ENCODE results near the gene PGAM5. TPM values are rescaled to one million over a fixed set of nuclear protein-coding genes. Genes with fewer than 3 reads are reported as not detected.

PGAM5 gene
- total and polyA plus RNA-seq, 2 of the 13 experiments (the other 11 are each of a cell fraction or from before 2014, with no cell fraction given) = 18.0 to 77.9 TPM

DNA sequence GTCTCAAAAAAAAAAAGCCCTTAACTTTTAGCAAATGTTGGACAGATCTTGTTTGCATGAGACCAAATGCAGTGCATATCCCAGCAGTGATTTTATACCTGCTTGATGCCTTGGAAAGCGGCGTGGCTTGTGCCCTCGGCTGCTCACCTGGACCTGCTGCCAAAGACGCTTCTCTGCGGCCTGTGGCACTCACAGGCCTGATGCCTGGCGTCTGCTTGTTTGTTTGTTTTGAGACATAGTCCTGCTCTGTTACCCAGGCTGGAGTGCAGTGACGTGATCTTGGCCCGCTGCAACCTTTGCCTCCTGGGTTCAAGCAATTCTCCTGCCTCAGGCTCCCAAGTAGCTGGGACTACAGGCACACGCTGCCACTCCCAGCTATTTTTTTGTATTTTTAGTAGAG, 5.2 kb downstream of the PGAM5 start:
- FAIRE-seq (no peak), ATAC-seq (no peak), DNase-seq (ENCODE audit: low spot score) (no peak)
- TF ChIP-seq, protein P1, sequence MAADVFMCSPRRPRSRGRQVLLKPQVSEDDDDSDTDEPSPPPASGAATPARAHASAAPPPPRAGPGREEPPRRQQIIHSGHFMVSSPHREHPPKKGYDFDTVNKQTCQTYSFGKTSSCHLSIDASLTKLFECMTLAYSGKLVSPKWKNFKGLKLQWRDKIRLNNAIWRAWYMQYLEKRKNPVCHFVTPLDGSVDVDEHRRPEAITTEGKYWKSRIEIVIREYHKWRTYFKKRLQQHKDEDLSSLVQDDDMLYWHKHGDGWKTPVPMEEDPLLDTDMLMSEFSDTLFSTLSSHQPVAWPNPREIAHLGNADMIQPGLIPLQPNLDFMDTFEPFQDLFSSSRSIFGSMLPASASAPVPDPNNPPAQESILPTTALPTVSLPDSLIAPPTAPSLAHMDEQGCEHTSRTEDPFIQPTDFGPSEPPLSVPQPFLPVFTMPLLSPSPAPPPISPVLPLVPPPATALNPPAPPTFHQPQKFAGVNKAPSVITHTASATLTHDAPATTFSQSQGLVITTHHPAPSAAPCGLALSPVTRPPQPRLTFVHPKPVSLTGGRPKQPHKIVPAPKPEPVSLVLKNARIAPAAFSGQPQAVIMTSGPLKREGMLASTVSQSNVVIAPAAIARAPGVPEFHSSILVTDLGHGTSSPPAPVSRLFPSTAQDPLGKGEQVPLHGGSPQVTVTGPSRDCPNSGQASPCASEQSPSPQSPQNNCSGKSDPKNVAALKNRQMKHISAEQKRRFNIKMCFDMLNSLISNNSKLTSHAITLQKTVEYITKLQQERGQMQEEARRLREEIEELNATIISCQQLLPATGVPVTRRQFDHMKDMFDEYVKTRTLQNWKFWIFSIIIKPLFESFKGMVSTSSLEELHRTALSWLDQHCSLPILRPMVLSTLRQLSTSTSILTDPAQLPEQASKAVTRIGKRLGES (CRISPR knock-in tag; IDR thresholded peaks at IDR 0.05; ENCODE audit: borderline replicate concordance) = no peak
- TF ChIP-seq HOXD1 (CRISPR knock-in tag; IDR thresholded peaks at IDR 0.05) (no peak), MXD4 (CRISPR knock-in tag; IDR thresholded peaks at IDR 0.05) (no peak), POLR2A (IDR thresholded peaks at IDR 0.05; ENCODE audit: insufficient read depth in 1 of 2, low read depth in 2 of 2, low read length in 2 of 2) (no peak), MIER3 (CRISPR knock-in tag; IDR thresholded peaks at IDR 0.05; ENCODE audit: borderline replicate concordance) (no peak)
- Histone ChIP-seq H3K4me2 (ENCODE audit: low read depth, low read length) (no peak overlapping the region), H3K9me3 (ENCODE audit: low read length) (no peaks in the 10 kb centered on the region), H3K4me1 (ENCODE audit: insufficient read depth, low read length) (peaks cover 13% of the 10 kb centered on the region), H3K9ac (ENCODE audit: insufficient read depth, low read depth, low read length) (no peak overlapping the region), H4K20me1 (ENCODE audit: insufficient read depth, low read length) (no peaks in the 10 kb centered on the region), H3K27ac (ENCODE audit: extremely low read length, insufficient read depth, low read length) (no peak overlapping the region), H2AFZ (ENCODE audit: low read length) (no peak overlapping the region), H3K4me3 (replicated peaks in 1 of 3; ENCODE audit: insufficient read depth in 1 of 3, low read depth in 2 of 3, low read length in 3 of 3) (no peak overlapping the region), H3K79me2 (ENCODE audit: insufficient read depth, low read length) (peaks cover 31% of the 10 kb centered on the region), H3K36me3 (replicated peaks in 1 of 2; ENCODE audit: control insufficient read depth in 1 of 2, insufficient read depth in 2 of 2, low read length in 2 of 2) (peaks cover 18 to 47% of the 10 kb centered on the region in 2 experiments), H3K27me3 (ENCODE audit: control insufficient read depth in 1 of 2, insufficient read depth in 2 of 2, low read length in 2 of 2) (no peaks in the 10 kb centered on the region)
- in situ Hi-C loops (cut with HindIII; ENCODE audit: extremely low pct_ligation_motif_present, low pct_unique_long_range_greater_than_20kb) = no loop called here
- ChIA-PET POLR2A (no interaction called here), CTCF (ENCODE audit: low intra/inter-chr PET ratio, low total read pairs) (no interaction called here)
- no TSS peak for BruUV-seq (replicated peaks)
- 97% methylated on average over 9 of the region's 9 CpGs for WGBS (ENCODE audit: low lambda C conversion rate)
- intact Hi-C loops (cut with micrococcal nuclease; ENCODE audit: unreplicated experiment) = no loop called here

DNA sequence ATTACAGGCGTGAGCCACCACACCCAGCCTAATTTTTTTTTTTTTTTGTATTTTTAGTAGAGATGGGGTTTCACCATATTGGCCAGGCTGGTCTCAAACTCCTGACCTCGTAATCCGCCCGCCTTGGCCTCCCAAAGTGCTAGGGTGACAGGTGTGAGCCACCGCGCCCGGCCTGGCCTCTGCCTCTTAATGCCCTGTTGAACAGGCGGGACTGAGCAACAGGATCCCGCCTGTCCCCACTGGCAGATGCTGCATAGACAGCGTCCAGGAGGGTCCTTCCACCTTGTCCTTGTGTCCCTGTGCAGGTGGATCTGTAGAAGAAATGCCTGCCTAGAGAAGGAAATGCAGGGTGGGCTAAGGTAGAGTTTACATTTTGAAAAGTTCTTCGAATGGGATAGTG, 5.7 kb downstream of the PGAM5 start:
- Histone ChIP-seq H3K4me1 (ENCODE audit: insufficient read depth, low read length) (peaks cover 13% of the 10 kb centered on the region), H3K9ac (ENCODE audit: insufficient read depth, low read depth, low read length) (no peak overlapping the region), H3K79me2 (ENCODE audit: insufficient read depth, low read length) (peaks cover 26% of the 10 kb centered on the region), H3K27me3 (ENCODE audit: control insufficient read depth in 1 of 2, insufficient read depth in 2 of 2, low read length in 2 of 2) (no peaks in the 10 kb centered on the region), H3K36me3 (replicated peaks in 1 of 2; ENCODE audit: control insufficient read depth in 1 of 2, insufficient read depth in 2 of 2, low read length in 2 of 2) (peaks cover 20 to 52% of the 10 kb centered on the region in 2 experiments), H4K20me1 (ENCODE audit: insufficient read depth, low read length) (no peaks in the 10 kb centered on the region), H3K27ac (ENCODE audit: extremely low read length, insufficient read depth, low read length) (no peak overlapping the region), H3K9me3 (ENCODE audit: low read length) (no peaks in the 10 kb centered on the region), H2AFZ (ENCODE audit: low read length) (no peak overlapping the region), H3K4me3 (replicated peaks in 1 of 3; ENCODE audit: insufficient read depth in 1 of 3, low read depth in 2 of 3, low read length in 3 of 3) (no peak overlapping the region), H3K4me2 (ENCODE audit: low read depth, low read length) (no peak overlapping the region)
- no TSS peak for BruUV-seq (replicated peaks)
- in situ Hi-C loops (cut with HindIII; ENCODE audit: extremely low pct_ligation_motif_present, low pct_unique_long_range_greater_than_20kb) (no loop called here), intact Hi-C loops (cut with micrococcal nuclease; ENCODE audit: unreplicated experiment) (no loop called here)
- ChIA-PET CTCF (ENCODE audit: low intra/inter-chr PET ratio, low total read pairs) (no interaction called here), POLR2A (no interaction called here)
- 93% methylated on average over 11 of the region's 11 CpGs for WGBS (ENCODE audit: low lambda C conversion rate)
- FAIRE-seq (no peak), ATAC-seq (no peak), DNase-seq (ENCODE audit: low spot score) (no peak)
- TF ChIP-seq, protein P2, sequence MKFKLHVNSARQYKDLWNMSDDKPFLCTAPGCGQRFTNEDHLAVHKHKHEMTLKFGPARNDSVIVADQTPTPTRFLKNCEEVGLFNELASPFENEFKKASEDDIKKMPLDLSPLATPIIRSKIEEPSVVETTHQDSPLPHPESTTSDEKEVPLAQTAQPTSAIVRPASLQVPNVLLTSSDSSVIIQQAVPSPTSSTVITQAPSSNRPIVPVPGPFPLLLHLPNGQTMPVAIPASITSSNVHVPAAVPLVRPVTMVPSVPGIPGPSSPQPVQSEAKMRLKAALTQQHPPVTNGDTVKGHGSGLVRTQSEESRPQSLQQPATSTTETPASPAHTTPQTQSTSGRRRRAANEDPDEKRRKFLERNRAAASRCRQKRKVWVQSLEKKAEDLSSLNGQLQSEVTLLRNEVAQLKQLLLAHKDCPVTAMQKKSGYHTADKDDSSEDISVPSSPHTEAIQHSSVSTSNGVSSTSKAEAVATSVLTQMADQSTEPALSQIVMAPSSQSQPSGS (CRISPR knock-in tag; IDR thresholded peaks at IDR 0.05) = no peak
- TF ChIP-seq KLF6 (CRISPR knock-in tag; IDR thresholded peaks at IDR 0.05) (no peak), ZNF790 (CRISPR knock-in tag; IDR thresholded peaks at IDR 0.05; ENCODE audit: borderline replicate concordance) (no peak), CHD2 (IDR thresholded peaks at IDR 0.05; ENCODE audit: low read depth, low read length) (no peak), KDM5A (IDR thresholded peaks at IDR 0.05; ENCODE audit: borderline replicate concordance, low read length) (no peak), HNRNPLL (IDR thresholded peaks at IDR 0.05; ENCODE audit: low read depth, low read length, poor library complexity, severe bottlenecking) (no peak)
- TF ChIP-seq, protein P3, sequence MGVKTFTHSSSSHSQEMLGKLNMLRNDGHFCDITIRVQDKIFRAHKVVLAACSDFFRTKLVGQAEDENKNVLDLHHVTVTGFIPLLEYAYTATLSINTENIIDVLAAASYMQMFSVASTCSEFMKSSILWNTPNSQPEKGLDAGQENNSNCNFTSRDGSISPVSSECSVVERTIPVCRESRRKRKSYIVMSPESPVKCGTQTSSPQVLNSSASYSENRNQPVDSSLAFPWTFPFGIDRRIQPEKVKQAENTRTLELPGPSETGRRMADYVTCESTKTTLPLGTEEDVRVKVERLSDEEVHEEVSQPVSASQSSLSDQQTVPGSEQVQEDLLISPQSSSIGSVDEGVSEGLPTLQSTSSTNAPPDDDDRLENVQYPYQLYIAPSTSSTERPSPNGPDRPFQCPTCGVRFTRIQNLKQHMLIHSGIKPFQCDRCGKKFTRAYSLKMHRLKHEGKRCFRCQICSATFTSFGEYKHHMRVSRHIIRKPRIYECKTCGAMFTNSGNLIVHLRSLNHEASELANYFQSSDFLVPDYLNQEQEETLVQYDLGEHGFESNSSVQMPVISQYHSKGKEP (CRISPR knock-in tag; IDR thresholded peaks at IDR 0.05) = no peak
